NCI-H2196 treated with DMSO at 0.1 percent for 48 hours (cell line): ENCODE results near the gene ZNF385B.
"Not testable (repeated sequence)": the region's sequence is repeated elsewhere in the genome, so short reads cannot be mapped to it uniquely, and the experiment has no call there.

ENCODE experiments used
- DNase-seq: peaks from one replicate; lab custom pipeline; 2025; ENCODE audit not compliant: unreplicated experiment; lab: John Stamatoyannopoulos, UW

Gene ZNF385B

GRCh38 chr2:179861416-179862067 lies at the start of gene ZNF385B:
Gene ZNF385B (minus strand): TSS chr2:179861612.
- no peak for DNase-seq

GRCh38 chr2:179910735-179911113 lies 49.3 kb upstream of the ZNF385B start:
- DNase-seq: no peak

- no peak for DNase-seq
Observed at GRCh38 chr2:179909845-179910734, 48.7 kb upstream of the ZNF385B start.

- DNase-seq: no peak
Observed at GRCh38 chr2:179900655-179901054, 39.2 kb upstream of the ZNF385B start.

GRCh38 chr2:179899666-179900065 lies 38.3 kb upstream of the ZNF385B start:
- DNase-seq: no peak

- no peak for DNase-seq
Observed at GRCh38 chr2:179898873-179899272, 37.5 kb upstream of the ZNF385B start.

- DNase-seq: no peak
Observed at GRCh38 chr2:179893616-179894015, 32.2 kb upstream of the ZNF385B start.

GRCh38 chr2:179891237-179891636 lies 29.8 kb upstream of the ZNF385B start:
- DNase-seq: no peak

GRCh38 chr2:179890666-179891065 lies 29.3 kb upstream of the ZNF385B start:
- no peak for DNase-seq

- DNase-seq: not testable (repeated sequence)
Observed at GRCh38 chr2:179888642-179889041, 27.2 kb upstream of the ZNF385B start.

- no peak for DNase-seq
Observed at GRCh38 chr2:179884193-179884592, 22.8 kb upstream of the ZNF385B start.

- DNase-seq: no peak
Observed at GRCh38 chr2:179882851-179883806, 21.7 kb upstream of the ZNF385B start.

GRCh38 chr2:179877601-179878364 lies 16.4 kb upstream of the ZNF385B start:
- DNase-seq: no peak

- DNase-seq: no peak
Observed at GRCh38 chr2:179876266-179876665, 14.9 kb upstream of the ZNF385B start.

- DNase-seq: no peak
Observed at GRCh38 chr2:179875864-179876263, 14.5 kb upstream of the ZNF385B start.

GRCh38 chr2:179862898-179863458 lies 1.6 kb upstream of the ZNF385B start:
- DNase-seq: no peak

- DNase-seq: no peak
Observed at GRCh38 chr2:179861027-179861415, 391 bp downstream of the ZNF385B start.

GRCh38 chr2:179860255-179861026 lies 971 bp downstream of the ZNF385B start:
- DNase-seq: no peak

- no peak for DNase-seq
Observed at GRCh38 chr2:179859523-179859922, 1.9 kb downstream of the ZNF385B start.
